Thoracic aorta (tissue), 2 donors: ENCODE measurements around the gene GON7. TPM values are rescaled to one million over a fixed set of nuclear protein-coding genes. Genes with fewer than 3 reads are reported as not detected.

Source experiments
- ATAC-seq: fragments of 150-250 bp; one replicate; pipeline ENCODE4 v1.8.0; 2017; ENCODE audit warnings: low read depth; ENCODE audit not compliant: insufficient number of reproducible peaks, low FRiP score
- DNase-seq: peaks from one replicate; pipeline ENCODE4 v3.0.0-alpha.2; 2020; ENCODE audit warnings: low spot score
- H3K27ac ChIP-seq, 2 donors: fragments of 200-600 bp; sonication (generic); 1 replicate in 1 of 2; 2 replicates in 1 of 2; pipeline ENCODE4 v1.5.1; 2016; ENCODE audit warnings: mild to moderate bottlenecking in 2 of 2, moderate library complexity in 2 of 2
- H3K27me3 ChIP-seq: fragments of 200-600 bp; sonication (generic); replicated peaks from 2 replicates; pipeline ENCODE4 v1.6.0; 2016; ENCODE audit warnings: mild to moderate bottlenecking; ENCODE audit not compliant: insufficient read depth
- H3K36me3 ChIP-seq: fragments of 200-600 bp; sonication (generic); one replicate; pipeline ENCODE4 v1.5.1; 2016
- H3K4me1 ChIP-seq, 2 donors: fragments of 200-600 bp; sonication (generic); 1 replicate in 1 of 2; 2 replicates in 1 of 2; pipeline versions ENCODE4 v1.5.1 to v1.6.0; 2016; ENCODE audit warnings: low read depth in 2 of 2, mild to moderate bottlenecking in 1 of 2; ENCODE audit not compliant: control insufficient read depth in 1 of 2
- H3K4me3 ChIP-seq: fragments of 200-600 bp; sonication (generic); 2 replicates; pipeline ENCODE4 v1.5.1; 2016; ENCODE audit warnings: mild to moderate bottlenecking
- H3K9me3 ChIP-seq: fragments of 200-600 bp; sonication (generic); 2 replicates; pipeline ENCODE4 v1.5.1; 2016
- total RNA-seq, 2 donors: library from RNA; depleted of rRNA; stranded (reverse); fragments of >200 nt; gene quantifications; one replicate each; pipeline versions ENCODE4 v1.1.0 to v1.2.3, GENCODE V29; 2016
- TF ChIP-seq, protein P1 (sequence below): fragments of 200-600 bp; sonication (generic); IDR thresholded peaks from one replicate; pipeline ENCODE4 v1.5.1; 2019; ENCODE audit warnings: antibody characterized with exemption

The GON7 gene
- total RNA-seq, 2 donors from 2014 or later: 3.1 to 3.2 TPM

- DNase-seq (no peak), ATAC-seq (no peak)
- Histone ChIP-seq H3K27me3 (no peaks in the 10 kb centered on the region), H3K36me3 (no peaks in the 10 kb centered on the region), H3K27ac (no peak overlapping the region), H3K4me3 (no peak overlapping the region), H3K4me1 (no peaks in the 10 kb centered on the region), H3K9me3 (no peaks in the 10 kb centered on the region)
- TF ChIP-seq, protein P1, sequence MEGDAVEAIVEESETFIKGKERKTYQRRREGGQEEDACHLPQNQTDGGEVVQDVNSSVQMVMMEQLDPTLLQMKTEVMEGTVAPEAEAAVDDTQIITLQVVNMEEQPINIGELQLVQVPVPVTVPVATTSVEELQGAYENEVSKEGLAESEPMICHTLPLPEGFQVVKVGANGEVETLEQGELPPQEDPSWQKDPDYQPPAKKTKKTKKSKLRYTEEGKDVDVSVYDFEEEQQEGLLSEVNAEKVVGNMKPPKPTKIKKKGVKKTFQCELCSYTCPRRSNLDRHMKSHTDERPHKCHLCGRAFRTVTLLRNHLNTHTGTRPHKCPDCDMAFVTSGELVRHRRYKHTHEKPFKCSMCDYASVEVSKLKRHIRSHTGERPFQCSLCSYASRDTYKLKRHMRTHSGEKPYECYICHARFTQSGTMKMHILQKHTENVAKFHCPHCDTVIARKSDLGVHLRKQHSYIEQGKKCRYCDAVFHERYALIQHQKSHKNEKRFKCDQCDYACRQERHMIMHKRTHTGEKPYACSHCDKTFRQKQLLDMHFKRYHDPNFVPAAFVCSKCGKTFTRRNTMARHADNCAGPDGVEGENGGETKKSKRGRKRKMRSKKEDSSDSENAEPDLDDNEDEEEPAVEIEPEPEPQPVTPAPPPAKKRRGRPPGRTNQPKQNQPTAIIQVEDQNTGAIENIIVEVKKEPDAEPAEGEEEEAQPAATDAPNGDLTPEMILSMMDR: no peak
Observed at GRCh38 chr14:93199031-93199430, 7.8 kb downstream of the GON7 start.

DNA sequence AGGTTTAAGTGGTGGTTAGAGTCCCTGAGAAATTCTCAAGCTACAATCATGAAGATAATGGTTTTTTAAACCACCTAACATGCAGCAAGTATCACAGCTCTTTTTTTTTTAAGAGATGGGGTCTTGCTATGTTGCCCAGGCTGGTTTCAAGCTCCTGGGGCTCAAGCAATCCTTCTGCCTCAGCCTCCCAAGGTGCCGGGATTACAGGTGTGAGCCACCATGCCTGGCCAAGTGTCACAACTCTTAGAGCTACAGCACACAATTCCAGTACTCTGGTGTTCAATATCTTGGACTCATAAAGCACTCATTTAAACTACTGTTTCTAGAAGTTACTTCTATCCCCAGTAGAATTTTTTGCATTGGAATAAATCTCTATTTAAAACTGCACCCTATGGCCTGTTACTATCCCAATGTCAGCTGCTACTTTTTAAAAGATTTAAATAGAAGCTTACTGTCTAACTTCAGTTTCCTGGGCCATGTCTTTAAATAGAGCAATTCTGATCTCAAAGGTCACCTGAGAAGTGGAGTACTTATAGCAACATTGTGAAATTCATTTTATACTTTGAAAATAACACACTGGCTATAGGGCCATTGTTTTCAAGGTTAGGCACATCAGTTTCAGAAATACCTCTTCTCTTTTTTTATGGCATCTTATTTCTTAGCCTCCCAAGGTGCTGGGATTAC lies 11.4 kb downstream of the GON7 start:
- TF ChIP-seq, protein P1: no peak
- Histone ChIP-seq H3K9me3 (no peaks in the 10 kb centered on the region), H3K36me3 (no peaks in the 10 kb centered on the region), H3K4me3 (no peak overlapping the region), H3K27me3 (no peaks in the 10 kb centered on the region), H3K27ac (no peak overlapping the region), H3K4me1 (no peaks in the 10 kb centered on the region)
- DNase-seq: no peak
- ATAC-seq: no peak

DNA sequence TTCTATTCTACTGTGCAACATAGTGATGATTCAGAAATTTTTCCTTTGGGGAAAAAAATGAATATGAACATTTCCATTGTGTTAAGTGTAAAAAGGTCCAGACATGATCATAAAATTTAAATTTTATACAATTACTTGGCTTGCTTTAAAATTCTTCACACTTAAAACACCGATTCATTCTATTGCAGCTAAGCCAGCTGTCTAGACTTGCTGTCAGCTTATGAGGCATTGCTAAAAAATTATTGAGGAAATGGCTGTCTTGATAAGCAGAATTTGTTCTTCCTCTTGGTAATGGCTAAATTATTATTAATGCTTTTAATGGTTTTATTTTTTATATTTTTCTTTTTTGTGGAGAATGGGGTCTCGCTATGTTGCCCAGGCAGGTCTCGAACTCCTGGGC lies 19.9 kb downstream of the GON7 start:
- DNase-seq: no peak
- H3K4me1 ChIP-seq: peaks cover 9 to 24% of the 10 kb centered on the region in 2 donors
- H3K9me3 ChIP-seq: no peaks in the 10 kb centered on the region
- no peaks in the 10 kb centered on the region for H3K27me3 ChIP-seq
- TF ChIP-seq, protein P1: no peak
- no peak for ATAC-seq
- no peaks in the 10 kb centered on the region for H3K36me3 ChIP-seq
- no peak overlapping the region for H3K4me3 ChIP-seq
- no peak overlapping the region for H3K27ac ChIP-seq

DNA sequence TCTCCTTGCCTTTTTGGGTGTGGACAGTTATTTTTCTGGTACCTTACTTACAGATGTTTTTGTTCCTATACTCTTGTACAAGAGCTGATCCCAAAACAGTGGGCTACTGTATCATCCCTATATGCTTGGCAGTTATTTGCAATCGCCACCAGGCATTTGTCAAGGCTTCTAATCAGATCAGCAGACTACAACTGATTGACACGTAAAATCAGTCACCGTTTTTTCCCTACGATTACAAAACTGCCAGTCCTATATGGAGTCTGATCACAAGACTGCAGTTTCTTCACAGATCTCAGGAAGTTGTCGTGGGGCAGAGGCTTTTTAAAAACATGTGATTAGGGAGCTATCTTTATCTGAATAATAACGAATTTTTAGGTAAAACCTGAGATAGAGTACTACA lies 20.4 kb downstream of the GON7 start:
- Histone ChIP-seq H3K36me3 (no peaks in the 10 kb centered on the region), H3K27ac (no peak overlapping the region), H3K27me3 (no peaks in the 10 kb centered on the region), H3K9me3 (no peaks in the 10 kb centered on the region), H3K4me1 (peaks cover 9 to 24% of the 10 kb centered on the region in 2 donors), H3K4me3 (no peak overlapping the region)
- no peak for DNase-seq
- TF ChIP-seq, protein P1: no peak
- no peak for ATAC-seq

DNA sequence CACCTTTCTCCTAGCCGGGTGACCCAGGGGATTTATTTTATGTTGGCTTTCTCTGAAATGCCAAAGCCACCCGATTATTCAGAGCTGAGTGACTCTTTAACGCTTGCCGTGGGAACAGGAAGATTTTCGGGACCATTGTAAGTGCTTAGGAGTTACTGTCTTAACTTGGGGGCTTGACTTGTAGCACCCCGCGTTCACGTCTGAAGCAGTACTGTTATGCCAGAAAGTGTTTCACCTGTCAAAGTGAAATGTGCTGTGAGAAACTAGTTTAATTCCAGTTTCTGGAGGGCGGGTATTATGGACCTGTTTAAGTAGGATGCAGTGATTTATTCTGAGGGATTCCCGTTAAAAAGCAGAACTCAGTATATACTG lies 21.5 kb downstream of the GON7 start:
- peak; percentile 20 for ATAC-seq
- no peaks in the 10 kb centered on the region for H3K27me3 ChIP-seq
- no peaks in the 10 kb centered on the region for H3K9me3 ChIP-seq
- H3K4me3 ChIP-seq: peak overlapping the region; percentile 99
- peak overlapping the region; percentile 97 to 98 for H3K27ac ChIP-seq
- peaks cover 9 to 24% of the 10 kb centered on the region in 2 donors for H3K4me1 ChIP-seq
- TF ChIP-seq, protein P1: no peak
- no peaks in the 10 kb centered on the region for H3K36me3 ChIP-seq
- no peak for DNase-seq
